ENCODE data around the gene LMOD1. TPM values are rescaled to one million over a fixed set of nuclear protein-coding genes. Genes with fewer than 3 reads are reported as not detected.

LMOD1 gene
- total and polyA plus RNA-seq, 2 donors (not counting 3 experiments of a cell fraction or from before 2014, with no cell fraction given) = 0.19 to 0.33 TPM

DNA sequence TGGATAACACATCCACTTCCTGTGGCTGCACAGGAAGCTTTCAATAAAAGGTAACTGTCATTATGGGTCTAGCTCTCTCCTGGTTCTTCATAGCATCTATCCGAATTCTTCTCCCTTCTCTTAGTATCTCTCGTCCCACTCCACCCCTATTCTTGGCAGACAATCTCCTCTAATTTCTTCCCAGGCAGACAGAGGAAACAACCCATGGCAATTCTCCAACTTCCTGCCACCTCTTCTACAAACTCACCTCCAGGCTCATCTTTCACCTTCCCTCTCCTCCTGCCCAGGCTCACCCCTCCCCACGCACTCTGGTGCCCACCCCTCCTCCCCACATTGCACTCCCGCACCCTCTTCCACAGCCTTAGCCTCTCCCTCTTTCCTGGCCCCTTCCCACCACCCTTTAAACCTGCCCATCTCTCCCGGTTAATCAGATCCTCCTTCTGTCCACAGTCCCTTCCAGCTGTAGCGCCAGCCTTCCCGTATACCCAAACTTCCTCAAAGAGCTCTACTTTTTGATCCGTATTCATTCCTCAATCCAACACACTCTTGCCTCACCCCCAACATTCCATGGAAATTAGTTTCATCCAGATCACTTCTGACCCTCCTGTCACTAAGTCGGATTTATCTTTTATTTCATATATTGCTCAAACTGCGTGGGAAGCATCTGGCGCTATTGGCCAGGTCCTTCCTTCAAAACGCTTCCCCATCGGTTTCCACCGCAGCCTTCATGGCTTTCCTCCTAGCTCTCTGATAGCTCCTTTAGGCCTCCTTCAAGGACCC is 31.7 kb downstream of the LMOD1 start:
- Histone ChIP-seq H4K20me1 (replicated peaks; ENCODE audit: control insufficient read depth, extremely low read depth, insufficient read depth, low read length) (no peaks in the 10 kb centered on the region), H3K27ac (ENCODE audit: insufficient read depth, low read depth, low read length) (no peak overlapping the region), H3K9me1 (replicated peaks; ENCODE audit: control insufficient read depth, extremely low read depth, insufficient read depth, low read length) (no peaks in the 10 kb centered on the region), H2AFZ (ENCODE audit: low read depth, low read length) (no peak overlapping the region), H3K4me1 (ENCODE audit: control insufficient read depth, extremely low read depth, insufficient read depth, low read length) (peaks cover 19% of the 10 kb centered on the region), H3K27me3 (ENCODE audit: control insufficient read depth in 2 of 2, insufficient read depth in 2 of 2, low read length in 2 of 2) (no peaks in the 10 kb centered on the region), H3K79me2 (ENCODE audit: control insufficient read depth, insufficient read depth, low read length) (no peaks in the 10 kb centered on the region), H3K9ac (replicated peaks; ENCODE audit: extremely low read depth, insufficient read depth, low read length) (no peak overlapping the region), H3K36me3 (ENCODE audit: control insufficient read depth in 2 of 2, extremely low read depth in 1 of 2, insufficient read depth in 2 of 2, low read length in 2 of 2) (no peaks in the 10 kb centered on the region), H3K9me3 (replicated peaks; ENCODE audit: control insufficient read depth, insufficient read depth, low read length) (no peaks in the 10 kb centered on the region), H3K4me3 (replicated peaks in 1 of 3; ENCODE audit: insufficient read depth in 1 of 3, low read depth in 1 of 3, low read length in 3 of 3) (no peak overlapping the region), H3K4me2 (ENCODE audit: insufficient read depth, low read length) (no peak overlapping the region)
- FAIRE-seq (no peak), DNase-seq (ENCODE audit: low read depth, low spot score) (no peak)
- TF ChIP-seq FOS (IDR thresholded peaks at IDR 0.05; ENCODE audit: borderline replicate concordance, insufficient read depth, low read length) = no peak
- no peak for TF ChIP-seq MYC (IDR thresholded peaks at IDR 0.05; ENCODE audit: low read depth, low read length)
- TF ChIP-seq EZH2 (IDR thresholded peaks at IDR 0.05; ENCODE audit: borderline replicate concordance, low read depth, low read length, severe bottlenecking) = no peak
- ChIA-PET POLR2A (no interaction called here), CTCF (interaction anchor here (1.1 to 3.7 kb wide), 4 partner anchors 10 to 19 kb away, joined by 3 to 19 read pairs (median 5); no protein-coding TSS in a partner anchor)
- intact Hi-C loops (cut with micrococcal nuclease) (no loop called here), dilution Hi-C loops (cut with MboI; ENCODE audit: extremely low pct_ligation_motif_present, low sequenced_read_pairs) (no loop called here)
- no TSS peak for BruUV-seq (replicated peaks)

DNA sequence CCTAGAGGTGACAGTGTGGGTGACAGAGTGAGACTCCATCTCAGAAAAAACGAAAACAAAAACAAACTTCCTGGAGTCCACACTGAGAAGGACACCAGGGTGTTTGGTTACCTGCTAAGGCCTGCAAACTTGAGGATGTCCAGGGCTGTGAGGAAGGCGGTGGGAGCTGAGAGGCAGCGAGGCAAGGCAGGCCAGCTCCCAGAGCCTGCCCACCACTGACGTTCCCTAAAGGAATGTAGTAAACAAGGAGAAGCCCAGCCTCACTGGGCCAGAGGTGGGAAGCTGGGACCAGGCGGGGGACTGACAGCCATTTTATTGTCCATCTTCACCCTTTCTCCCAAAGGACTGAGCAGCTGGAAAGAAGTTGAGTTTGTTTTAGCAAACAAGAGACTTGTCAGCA is 33.5 kb downstream of the LMOD1 start:
- Histone ChIP-seq H2AFZ (ENCODE audit: low read depth, low read length) (no peak overlapping the region), H3K27me3 (ENCODE audit: control insufficient read depth in 2 of 2, insufficient read depth in 2 of 2, low read length in 2 of 2) (no peaks in the 10 kb centered on the region), H3K4me2 (ENCODE audit: insufficient read depth, low read length) (no peak overlapping the region), H4K20me1 (replicated peaks; ENCODE audit: control insufficient read depth, extremely low read depth, insufficient read depth, low read length) (no peaks in the 10 kb centered on the region), H3K9me1 (replicated peaks; ENCODE audit: control insufficient read depth, extremely low read depth, insufficient read depth, low read length) (no peaks in the 10 kb centered on the region), H3K79me2 (ENCODE audit: control insufficient read depth, insufficient read depth, low read length) (no peaks in the 10 kb centered on the region), H3K9me3 (replicated peaks; ENCODE audit: control insufficient read depth, insufficient read depth, low read length) (no peaks in the 10 kb centered on the region), H3K4me3 (replicated peaks in 1 of 3; ENCODE audit: insufficient read depth in 1 of 3, low read depth in 1 of 3, low read length in 3 of 3) (no peak overlapping the region), H3K27ac (ENCODE audit: insufficient read depth, low read depth, low read length) (no peak overlapping the region), H3K4me1 (ENCODE audit: control insufficient read depth, extremely low read depth, insufficient read depth, low read length) (peaks cover 17% of the 10 kb centered on the region), H3K9ac (replicated peaks; ENCODE audit: extremely low read depth, insufficient read depth, low read length) (no peak overlapping the region), H3K36me3 (ENCODE audit: control insufficient read depth in 2 of 2, extremely low read depth in 1 of 2, insufficient read depth in 2 of 2, low read length in 2 of 2) (no peaks in the 10 kb centered on the region)
- ChIA-PET POLR2A (no interaction called here), CTCF (interaction anchor here (1.6 to 3.7 kb wide), 2 partner anchors 17 to 33 kb away, joined by 4 to 19 read pairs; no protein-coding TSS in a partner anchor)
- BruUV-seq (replicated peaks) = no TSS peak
- dilution Hi-C loops (cut with MboI; ENCODE audit: extremely low pct_ligation_motif_present, low sequenced_read_pairs) = no loop called here
- TF ChIP-seq JUN (IDR thresholded peaks at IDR 0.05; ENCODE audit: borderline replicate concordance, insufficient read depth, insufficient read length, low read depth) = no peak
- no peak for TF ChIP-seq FOS (IDR thresholded peaks at IDR 0.05; ENCODE audit: borderline replicate concordance, insufficient read depth, low read length)
- TF ChIP-seq GATA2 (IDR thresholded peaks at IDR 0.05; ENCODE audit: insufficient read depth, insufficient read length, low read depth, low read length) = no peak
- TF ChIP-seq, protein P1, sequence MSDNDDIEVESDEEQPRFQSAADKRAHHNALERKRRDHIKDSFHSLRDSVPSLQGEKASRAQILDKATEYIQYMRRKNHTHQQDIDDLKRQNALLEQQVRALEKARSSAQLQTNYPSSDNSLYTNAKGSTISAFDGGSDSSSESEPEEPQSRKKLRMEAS (IDR thresholded peaks at IDR 0.05; ENCODE audit: insufficient read depth, insufficient read length) = no peak
- TF ChIP-seq EZH2 (IDR thresholded peaks at IDR 0.05; ENCODE audit: borderline replicate concordance, low read depth, low read length, severe bottlenecking) = no peak
- TF ChIP-seq, protein P2, sequence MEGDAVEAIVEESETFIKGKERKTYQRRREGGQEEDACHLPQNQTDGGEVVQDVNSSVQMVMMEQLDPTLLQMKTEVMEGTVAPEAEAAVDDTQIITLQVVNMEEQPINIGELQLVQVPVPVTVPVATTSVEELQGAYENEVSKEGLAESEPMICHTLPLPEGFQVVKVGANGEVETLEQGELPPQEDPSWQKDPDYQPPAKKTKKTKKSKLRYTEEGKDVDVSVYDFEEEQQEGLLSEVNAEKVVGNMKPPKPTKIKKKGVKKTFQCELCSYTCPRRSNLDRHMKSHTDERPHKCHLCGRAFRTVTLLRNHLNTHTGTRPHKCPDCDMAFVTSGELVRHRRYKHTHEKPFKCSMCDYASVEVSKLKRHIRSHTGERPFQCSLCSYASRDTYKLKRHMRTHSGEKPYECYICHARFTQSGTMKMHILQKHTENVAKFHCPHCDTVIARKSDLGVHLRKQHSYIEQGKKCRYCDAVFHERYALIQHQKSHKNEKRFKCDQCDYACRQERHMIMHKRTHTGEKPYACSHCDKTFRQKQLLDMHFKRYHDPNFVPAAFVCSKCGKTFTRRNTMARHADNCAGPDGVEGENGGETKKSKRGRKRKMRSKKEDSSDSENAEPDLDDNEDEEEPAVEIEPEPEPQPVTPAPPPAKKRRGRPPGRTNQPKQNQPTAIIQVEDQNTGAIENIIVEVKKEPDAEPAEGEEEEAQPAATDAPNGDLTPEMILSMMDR (IDR thresholded peaks at IDR 0.05; ENCODE audit: extremely low read depth in 1 of 2, insufficient read depth in 1 of 2, low read depth in 1 of 2, low read length in 2 of 2) = no peak
- TF ChIP-seq POLR2AphosphoS5 (IDR thresholded peaks at IDR 0.05; ENCODE audit: insufficient read depth, low read depth, low read length) = no peak
- no peak for TF ChIP-seq POLR2A (IDR thresholded peaks at IDR 0.05; ENCODE audit: low read depth, low read length)
- TF ChIP-seq MYC (IDR thresholded peaks at IDR 0.05; ENCODE audit: low read depth, low read length) = no peak
- FAIRE-seq = no peak
- intact Hi-C loops (cut with micrococcal nuclease) = no loop called here
- DNase-seq (ENCODE audit: low read depth, low spot score) = no peak

Data from endothelial cell of umbilical vein (primary cell).